A673 (cell line): ENCODE measurements around the gene C16orf54. TPM values are rescaled to one million over a fixed set of nuclear protein-coding genes. Genes with fewer than 3 reads are reported as not detected.
"Not testable (repeated sequence)": the region's sequence is repeated elsewhere in the genome, so short reads cannot be mapped to it uniquely, and the experiment has no call there.

ENCODE experiments used
- BruUV-seq: library from RNA; stranded (reverse); fragments of 400-500 nt; replicated peaks from 2 replicates; lab custom pipeline; 2021; lab: Mats Ljungman, UMichigan
- CTCF ChIA-PET: fragments of 300-600 bp; sonication (Branson Sonifier 250); formaldehyde crosslinking; loops from one replicate; lab custom pipeline; 2022; ENCODE audit warnings: antibody characterized with exemption; lab: Charles Lee
- POLR2A ChIA-PET: fragments of 300-600 bp; sonication (Branson Sonifier 250); formaldehyde crosslinking; loops from one replicate; lab custom pipeline; 2022; ENCODE audit warnings: antibody characterized with exemption; ENCODE audit not compliant: low non-redundant PET; lab: Charles Lee
- DNase-seq: peaks from one replicate; pipeline ENCODE4 v3.0.0-alpha.2; 2015; ENCODE audit warnings: low spot score
- H3K27ac ChIP-seq: fragments of 200-600 bp; sonication (generic); 2 replicates; pipeline ENCODE4 v1.5.1; 2016; ENCODE audit warnings: mixed run types, low read depth, mild to moderate bottlenecking, mixed read lengths, antibody characterized with exemption, low read length; ENCODE audit not compliant: poor library complexity, severe bottlenecking
- H3K27me3 ChIP-seq: fragments of 200-600 bp; sonication (generic); replicated peaks from 2 replicates; pipeline ENCODE4 v1.6.1; 2017; ENCODE audit warnings: mixed run types, low read depth, mild to moderate bottlenecking, mixed read lengths, antibody characterized with exemption, low read length; ENCODE audit not compliant: insufficient read depth, poor library complexity
- H3K36me3 ChIP-seq: fragments of 200-600 bp; sonication (generic); 2 replicates; pipeline ENCODE4 v1.6.1; 2016; ENCODE audit warnings: mixed run types, mild to moderate bottlenecking, mixed read lengths, antibody characterized with exemption, low read length; ENCODE audit not compliant: insufficient read depth, poor library complexity, severe bottlenecking
- H3K4me1 ChIP-seq: fragments of 200-600 bp; sonication (generic); 2 replicates; pipeline ENCODE4 v1.6.1; 2017; ENCODE audit warnings: mixed run types, mild to moderate bottlenecking, mixed read lengths, antibody characterized with exemption, low read length; ENCODE audit not compliant: insufficient read depth, poor library complexity, severe bottlenecking
- H3K4me3 ChIP-seq: fragments of 200-600 bp; sonication (generic); 2 replicates; pipeline ENCODE4 v1.5.1; 2016; ENCODE audit warnings: low read depth, mixed run types, mild to moderate bottlenecking, mixed read lengths, low read length; ENCODE audit not compliant: poor library complexity, severe bottlenecking
- H3K9me3 ChIP-seq: fragments of 200-600 bp; sonication (generic); 2 replicates; pipeline ENCODE4 v1.6.1; 2016; ENCODE audit warnings: mixed run types, low read depth, mild to moderate bottlenecking, mixed read lengths, antibody characterized with exemption, low read length; ENCODE audit not compliant: poor library complexity, severe bottlenecking
- CTCF ChIP-seq: fragments of 300-800, 200-600 bp; sonication (generic); conservative IDR thresholded peaks from 2 replicates; pipeline ENCODE4 v1.5.1; 2017; ENCODE audit warnings: low read depth, mild to moderate bottlenecking, antibody characterized with exemption, low read length, moderate library complexity, mixed read lengths
- EZH2 ChIP-seq: fragments of 200-600 bp; sonication (generic); IDR thresholded peaks from 2 replicates; pipeline ENCODE4 v1.6.1; 2017; ENCODE audit warnings: borderline replicate concordance, low read depth, mild to moderate bottlenecking, mixed read lengths, antibody characterized with exemption, low read length; ENCODE audit not compliant: poor library complexity, severe bottlenecking
- intact Hi-C: fragments of 100-400 bp; cut with micrococcal nuclease; formaldehyde crosslinking; loops from one replicate; pipeline ENCODE4 v1.10.0; 2022; ENCODE audit not compliant: unreplicated experiment
- total RNA-seq: library from RNA; stranded (reverse); gene quantifications from 2 replicates; pipeline ENCODE4 v1.2.3, GENCODE V29; 2021

C16orf54 gene
- total RNA-seq, 1 experiment from 2014 or later: not detected

GRCh38 chr16:29736112-29736511 lies 9.7 kb downstream of the C16orf54 start:
- TF ChIP-seq CTCF: no peak
- TF ChIP-seq EZH2: no peak
- Histone ChIP-seq H3K27ac (no peak overlapping the region), H3K9me3 (no peaks in the 10 kb centered on the region), H3K36me3 (no peaks in the 10 kb centered on the region), H3K27me3 (no peaks in the 10 kb centered on the region), H3K4me1 (no peaks in the 10 kb centered on the region), H3K4me3 (no peak overlapping the region)
- ChIA-PET POLR2A (no interaction called here), CTCF (interaction anchor here (0.6 kb wide), 1 partner anchor 14 kb away, joined by 6 read pairs; no protein-coding TSS in a partner anchor)
- no TSS peak for BruUV-seq
- intact Hi-C loops: no loop called here
- no peak for DNase-seq

- no peaks in the 10 kb centered on the region for H3K36me3 ChIP-seq
- ChIA-PET CTCF (no interaction called here), POLR2A (no interaction called here)
- no peak for TF ChIP-seq CTCF
- TF ChIP-seq EZH2: no peak
- no TSS peak for BruUV-seq
- no peak overlapping the region for H3K4me3 ChIP-seq
- H3K27ac ChIP-seq: no peak overlapping the region
- H3K4me1 ChIP-seq: no peaks in the 10 kb centered on the region
- no peak for DNase-seq
- intact Hi-C loops: no loop called here
- H3K27me3 ChIP-seq: no peaks in the 10 kb centered on the region
- no peaks in the 10 kb centered on the region for H3K9me3 ChIP-seq
Observed at GRCh38 chr16:29734786-29735185, 11.0 kb downstream of the C16orf54 start.

GRCh38 chr16:29731768-29732601 lies 13.8 kb downstream of the C16orf54 start:
- H3K4me1 ChIP-seq, intact Hi-C loops, H3K4me3 ChIP-seq, CTCF ChIA-PET, H3K36me3 ChIP-seq, H3K27me3 ChIP-seq, H3K9me3 ChIP-seq, DNase-seq, BruUV-seq, H3K27ac ChIP-seq: not testable (repeated sequence)
- POLR2A ChIA-PET: interaction anchor here (0.6 kb wide), 1 partner anchor 765 kb away, joined by 8 read pairs; no protein-coding TSS in a partner anchor

GRCh38 chr16:29730649-29731048 lies 15.1 kb downstream of the C16orf54 start:
- DNase-seq: no peak
- POLR2A ChIA-PET: interaction anchor here (0.7 kb wide), 1 partner anchor 55 kb away, joined by 7 read pairs; no protein-coding TSS in a partner anchor
- H3K36me3 ChIP-seq: no peaks in the 10 kb centered on the region

More at GRCh38 chr16:29730649-29731048, 15.1 kb downstream of the C16orf54 start:
- H3K27ac ChIP-seq: no peak overlapping the region
- no peaks in the 10 kb centered on the region for H3K4me1 ChIP-seq
- no TSS peak for BruUV-seq
- no peak for TF ChIP-seq EZH2
- no peak for TF ChIP-seq CTCF
- intact Hi-C loops: no loop called here
- no peak overlapping the region for H3K4me3 ChIP-seq
- H3K27me3 ChIP-seq: no peaks in the 10 kb centered on the region
- CTCF ChIA-PET: no interaction called here
- no peaks in the 10 kb centered on the region for H3K9me3 ChIP-seq
